HL-60 (cell line): Measurements from ENCODE around the gene FBXO36.
"Not testable (repeated sequence)": the region's sequence is repeated elsewhere in the genome, so short reads cannot be mapped to it uniquely, and the experiment has no call there.

ENCODE experiments used
- CTCF ChIP-seq: IDR thresholded peaks from one replicate; pipeline ENCODE4 v1.5.1; 2011; ENCODE audit warnings: low read length, control low read depth, inconsistent platforms; ENCODE audit not compliant: insufficient read depth
- POLR2AphosphoS5 ChIP-seq: IDR thresholded peaks from 2 replicates; pipeline ENCODE4 v1.6.1; 2012; ENCODE audit warnings: low read depth

- not testable (repeated sequence) for TF ChIP-seq POLR2AphosphoS5, CTCF
Measured at GRCh38 chr2:229963596-229963995, 41.3 kb downstream of the FBXO36 start.
